ENCODE measurements around the gene MAPK9.

- no peak for TF ChIP-seq POLR2AphosphoS5 (IDR thresholded peaks at IDR 0.05)
- TF ChIP-seq CTCF (IDR thresholded peaks at IDR 0.05): no peak
- TF ChIP-seq EP300 (IDR thresholded peaks at IDR 0.05): no peak
These were observed 41.8 kb upstream of the MAPK9 start for GRCh38 chr5:180333661-180334060.
